Lower lobe of right lung (tissue), 2 donors: ENCODE data around the gene AOPEP. TPM values are rescaled to one million over a fixed set of nuclear protein-coding genes. Genes with fewer than 3 reads are reported as not detected.
"Not testable (repeated sequence)": the region's sequence is repeated elsewhere in the genome, so short reads cannot be mapped to it uniquely, and the experiment has no call there.

Experiments used
- ATAC-seq, 2 donors: fragments of 200-7000 bp; cut with Tn5 transposase; one replicate each; pipeline ENCODE4 v1.9.1; 2020 to 2022; ENCODE audit warnings: mild to moderate bottlenecking in 2 of 2, moderate library complexity in 2 of 2
- DNase-seq: peaks from one replicate; pipeline ENCODE4 v3.0.0-alpha.2; 2020
- H3K27ac ChIP-seq: fragments of 200-600 bp; one replicate; pipeline ENCODE4 v1.8.0; 2022
- H3K27me3 ChIP-seq: fragments of 200-600 bp; one replicate; pipeline ENCODE4 v1.8.0; 2022; ENCODE audit warnings: low read depth
- H3K36me3 ChIP-seq: fragments of 200-600 bp; one replicate; pipeline ENCODE4 v1.8.0; 2022; ENCODE audit warnings: mild to moderate bottlenecking
- H3K4me1 ChIP-seq: fragments of 200-600 bp; one replicate; pipeline ENCODE4 v1.8.0; 2022
- H3K4me3 ChIP-seq: fragments of 200-600 bp; one replicate; pipeline ENCODE4 v1.8.0; 2022; ENCODE audit warnings: mild to moderate bottlenecking
- H3K9me3 ChIP-seq: fragments of 200-600 bp; one replicate; pipeline ENCODE4 v1.8.0; 2022
- intact Hi-C: fragments of 100-400 bp; cut with DNase I; formaldehyde crosslinking; loops from one replicate; pipeline ENCODE4 v1.11.0; 2022
- total RNA-seq: library from RNA; stranded (reverse); fragmentation: NEBNext Ultra II Directional; extraction: Animal tissue kit (Norgen Biotek cat#: 25700); gene quantifications from one replicate; pipeline ENCODE4 v1.2.1, GENCODE V29; 2021
- TF ChIP-seq, protein P1 (sequence below): fragments of 200-600 bp; IDR thresholded peaks from one replicate; pipeline ENCODE4 v1.8.0; 2022; ENCODE audit warnings: antibody characterized with exemption, mild to moderate bottlenecking
- donor health status: DM: no; HTN: yes; CAD: no; lungs with severe emphysema.

The AOPEP gene
- total RNA-seq, 1 donor from 2014 or later = 63.7 TPM

DNA sequence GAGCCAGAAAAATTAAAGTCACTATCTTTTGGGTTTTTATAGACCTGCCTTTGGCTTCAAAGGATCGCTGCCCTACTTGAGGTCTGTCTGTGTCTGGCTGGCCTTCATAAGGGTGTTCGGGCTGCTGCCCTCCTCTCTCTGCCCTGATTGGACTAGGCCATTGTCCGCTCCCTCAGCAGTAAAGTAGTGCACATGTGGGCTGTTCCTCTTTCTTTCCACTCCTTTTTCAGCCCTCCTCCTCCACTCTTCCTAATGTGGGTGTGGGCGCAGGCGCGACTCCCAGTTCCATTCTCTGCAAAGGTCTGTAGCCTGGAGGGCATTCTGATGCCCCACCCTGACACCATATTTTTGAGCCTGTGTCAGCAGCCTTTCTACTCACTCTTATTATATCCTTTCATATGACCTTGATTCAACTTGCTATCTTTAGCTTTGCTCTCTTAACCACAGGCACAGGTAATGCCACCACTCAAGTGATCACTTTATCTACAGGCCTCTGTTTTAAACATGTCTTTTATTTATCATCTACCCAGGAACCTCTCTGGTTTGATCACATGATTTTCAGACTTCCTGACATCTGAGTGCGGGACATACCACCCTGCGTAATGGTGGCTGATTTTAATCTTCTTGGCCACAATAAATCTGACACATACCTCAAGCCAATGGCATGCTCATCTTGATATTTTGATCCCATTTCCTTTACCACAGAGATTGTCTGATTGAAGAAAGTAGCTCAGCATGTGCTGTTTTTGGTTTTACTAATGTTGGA, 144.5 kb downstream of the AOPEP start:
- Histone ChIP-seq H3K4me1 (peaks cover 73% of the 10 kb centered on the region), H3K27ac (peak overlapping the region; percentile 9), H3K4me3 (no peak overlapping the region), H3K36me3 (no peaks in the 10 kb centered on the region), H3K27me3 (no peaks in the 10 kb centered on the region), H3K9me3 (no peaks in the 10 kb centered on the region)
- TF ChIP-seq, protein P1, sequence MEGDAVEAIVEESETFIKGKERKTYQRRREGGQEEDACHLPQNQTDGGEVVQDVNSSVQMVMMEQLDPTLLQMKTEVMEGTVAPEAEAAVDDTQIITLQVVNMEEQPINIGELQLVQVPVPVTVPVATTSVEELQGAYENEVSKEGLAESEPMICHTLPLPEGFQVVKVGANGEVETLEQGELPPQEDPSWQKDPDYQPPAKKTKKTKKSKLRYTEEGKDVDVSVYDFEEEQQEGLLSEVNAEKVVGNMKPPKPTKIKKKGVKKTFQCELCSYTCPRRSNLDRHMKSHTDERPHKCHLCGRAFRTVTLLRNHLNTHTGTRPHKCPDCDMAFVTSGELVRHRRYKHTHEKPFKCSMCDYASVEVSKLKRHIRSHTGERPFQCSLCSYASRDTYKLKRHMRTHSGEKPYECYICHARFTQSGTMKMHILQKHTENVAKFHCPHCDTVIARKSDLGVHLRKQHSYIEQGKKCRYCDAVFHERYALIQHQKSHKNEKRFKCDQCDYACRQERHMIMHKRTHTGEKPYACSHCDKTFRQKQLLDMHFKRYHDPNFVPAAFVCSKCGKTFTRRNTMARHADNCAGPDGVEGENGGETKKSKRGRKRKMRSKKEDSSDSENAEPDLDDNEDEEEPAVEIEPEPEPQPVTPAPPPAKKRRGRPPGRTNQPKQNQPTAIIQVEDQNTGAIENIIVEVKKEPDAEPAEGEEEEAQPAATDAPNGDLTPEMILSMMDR = no peak
- intact Hi-C loops = no loop called here
- no peak for DNase-seq
- ATAC-seq = peak; percentile 2 to 29

DNA sequence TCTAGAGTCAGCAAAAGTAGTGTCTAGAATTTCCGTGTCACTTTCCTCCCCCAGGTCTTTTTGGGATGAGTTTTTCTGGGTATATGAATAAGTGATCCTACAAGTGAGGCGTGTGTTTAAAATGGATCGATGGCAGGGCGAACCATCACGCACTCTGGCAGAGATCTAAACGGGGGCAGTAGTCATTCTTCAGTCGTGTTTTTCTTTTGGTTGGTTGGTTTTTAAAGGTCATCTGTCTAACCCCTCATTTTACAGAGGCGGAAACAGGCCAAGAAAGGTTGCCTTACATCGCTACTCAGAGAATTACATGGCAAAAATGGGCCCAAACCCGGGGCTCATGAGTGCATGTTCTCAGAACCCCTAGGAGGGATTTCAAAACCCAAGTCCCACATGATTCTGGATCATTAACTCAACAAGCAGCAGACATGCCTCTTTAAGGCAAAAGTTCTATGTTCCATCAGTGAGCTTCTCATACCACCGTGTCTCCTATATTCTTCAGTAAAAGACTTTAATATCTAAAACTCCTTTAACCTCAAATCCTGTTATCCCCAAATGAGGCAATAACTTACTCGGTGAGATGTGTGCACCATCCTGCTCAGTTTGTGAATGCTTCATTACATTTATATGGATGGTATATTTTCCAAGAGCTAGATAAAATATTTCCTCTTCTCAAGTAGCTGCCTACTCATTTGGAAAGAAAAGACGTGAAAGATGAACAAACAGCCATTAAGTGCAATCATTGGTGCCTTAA, 145.8 kb downstream of the AOPEP start:
- intact Hi-C loops = no loop called here
- Histone ChIP-seq H3K27ac (peak overlapping the region; percentile 47), H3K36me3 (no peaks in the 10 kb centered on the region), H3K9me3 (no peaks in the 10 kb centered on the region), H3K27me3 (no peaks in the 10 kb centered on the region), H3K4me3 (no peak overlapping the region), H3K4me1 (peaks cover 61% of the 10 kb centered on the region)
- DNase-seq = no peak
- TF ChIP-seq, protein P1 = no peak
- no peak for ATAC-seq

DNA sequence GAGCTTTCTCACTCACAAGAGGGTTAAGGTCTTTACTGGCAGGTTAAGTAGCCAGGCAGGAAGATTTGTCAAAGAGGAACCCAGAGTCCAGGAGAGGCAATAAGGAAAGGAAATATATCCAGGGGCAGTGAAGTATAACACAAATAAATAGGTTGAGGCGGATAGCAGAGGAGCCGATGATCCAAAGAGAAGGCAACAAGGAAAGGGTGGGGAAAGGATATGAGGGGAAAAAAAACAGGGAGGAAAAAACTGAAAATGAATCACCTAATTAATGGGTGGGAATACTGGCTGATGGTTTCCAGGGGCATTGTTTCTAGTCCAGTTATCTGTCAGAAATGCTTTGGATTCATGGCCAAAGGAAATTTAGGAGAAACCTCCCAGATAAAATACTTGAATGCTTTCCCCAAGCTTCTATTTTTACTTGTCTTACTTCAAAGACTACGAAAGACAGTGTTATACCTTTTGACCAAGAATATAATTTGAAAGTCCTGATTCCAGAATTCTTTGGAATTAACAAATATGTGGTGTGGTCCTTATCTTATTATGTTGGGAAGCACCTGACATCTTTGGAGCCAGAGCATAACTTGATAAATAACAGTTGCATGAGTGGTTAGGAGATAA, 146.5 kb downstream of the AOPEP start:
- ATAC-seq = no peak
- Histone ChIP-seq H3K4me3 (no peak overlapping the region), H3K4me1 (peaks cover 53% of the 10 kb centered on the region), H3K27ac (peak overlapping the region; percentile 47), H3K36me3 (no peaks in the 10 kb centered on the region), H3K9me3 (no peaks in the 10 kb centered on the region), H3K27me3 (no peaks in the 10 kb centered on the region)
- TF ChIP-seq, protein P1 = no peak
- no peak for DNase-seq
- intact Hi-C loops = no loop called here

DNA sequence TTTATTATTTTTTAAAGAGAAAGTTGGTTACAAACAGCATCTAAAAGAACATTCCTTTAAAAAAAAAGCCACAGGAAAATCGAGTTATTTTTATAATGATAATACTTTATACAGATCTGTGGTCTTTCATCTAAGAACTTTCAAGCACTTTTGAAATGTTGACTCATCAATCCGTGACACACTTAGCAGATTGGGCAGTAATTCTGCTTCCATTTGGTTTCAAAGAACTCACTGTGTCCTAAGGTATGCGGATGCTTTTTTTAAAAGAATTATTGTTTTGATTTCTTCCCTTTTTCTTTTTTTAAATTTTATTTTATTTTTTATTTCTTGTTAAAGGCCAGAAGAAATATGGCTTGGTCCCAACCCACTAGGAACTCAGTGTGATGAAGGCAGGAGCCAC, 147.8 kb downstream of the AOPEP start:
- Histone ChIP-seq H3K27me3 (no peaks in the 10 kb centered on the region), H3K4me3 (no peak overlapping the region), H3K27ac (peak overlapping the region; percentile 65), H3K36me3 (no peaks in the 10 kb centered on the region), H3K4me1 (peaks cover 41% of the 10 kb centered on the region), H3K9me3 (no peaks in the 10 kb centered on the region)
- TF ChIP-seq, protein P1 = no peak
- intact Hi-C loops = no loop called here
- DNase-seq (no peak), ATAC-seq (peak in 1 of 2 donors; percentile 85)

DNA sequence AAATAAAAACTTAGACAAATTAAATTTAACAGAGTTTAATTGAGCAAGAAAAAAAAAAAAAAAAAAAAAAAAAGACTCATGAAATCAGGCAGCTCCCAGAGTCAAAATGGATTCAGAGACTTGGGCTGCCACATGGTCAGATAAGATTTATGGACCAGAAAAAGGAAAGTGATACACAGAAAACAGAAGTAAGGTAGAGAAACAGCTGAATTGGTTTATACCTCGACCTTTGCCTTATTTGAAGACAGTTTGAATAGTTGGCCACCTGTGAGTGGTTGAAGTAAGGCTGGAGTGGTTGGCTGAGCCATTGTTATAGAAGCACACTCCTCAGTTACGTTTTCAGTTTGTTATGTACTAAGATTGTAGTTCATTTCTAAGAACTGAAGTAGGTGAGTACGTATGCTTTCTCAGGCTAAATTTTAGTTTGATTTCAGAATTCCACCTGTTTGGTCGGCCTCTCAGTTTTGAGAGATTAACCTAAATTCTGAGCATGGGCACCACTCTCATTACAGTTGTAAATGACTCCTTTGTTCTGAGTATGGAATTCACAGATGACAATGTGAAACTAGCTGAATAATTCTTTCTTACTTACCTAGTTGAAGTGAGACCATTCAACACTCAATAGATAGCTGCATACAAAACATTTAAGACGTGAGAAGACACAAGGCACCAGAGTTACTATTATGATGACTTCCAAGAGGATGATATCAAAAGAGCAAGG, 149.0 kb downstream of the AOPEP start:
- Histone ChIP-seq H3K36me3 (no peaks in the 10 kb centered on the region), H3K9me3 (no peaks in the 10 kb centered on the region), H3K27ac (peak overlapping the region; percentile 65), H3K4me3 (no peak overlapping the region), H3K4me1 (peaks cover 36% of the 10 kb centered on the region), H3K27me3 (no peaks in the 10 kb centered on the region)
- intact Hi-C loops = no loop called here
- TF ChIP-seq, protein P1 = no peak
- DNase-seq (no peak), ATAC-seq (peak; percentile 64 to 86)

DNA sequence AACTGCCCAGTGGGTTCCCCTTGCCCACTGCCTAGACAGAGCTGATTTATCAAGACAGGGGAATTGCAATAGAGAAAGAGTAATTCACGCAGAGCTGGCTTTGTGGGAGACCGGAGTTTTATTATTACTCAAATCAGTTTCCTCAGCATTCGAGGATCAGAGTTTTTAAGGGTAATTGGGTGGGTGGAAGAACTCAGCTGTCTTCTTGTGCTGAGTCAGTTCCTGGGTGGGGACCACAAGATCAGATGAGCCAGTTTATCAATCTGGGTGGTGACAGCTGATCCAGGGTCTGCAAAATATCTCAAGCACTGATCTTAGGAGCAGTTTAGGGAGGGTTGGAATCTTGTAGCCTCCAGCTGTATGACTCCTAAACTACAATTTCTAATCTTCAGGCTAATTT, 152.3 kb downstream of the AOPEP start:
- intact Hi-C loops, H3K4me3 ChIP-seq, ATAC-seq, H3K27me3 ChIP-seq, DNase-seq, H3K36me3 ChIP-seq, H3K27ac ChIP-seq, H3K9me3 ChIP-seq: not testable (repeated sequence)
- H3K4me1 ChIP-seq = peaks cover 41% of the 10 kb centered on the region
